GM12878 (cell line): Measurements from ENCODE around the gene SORL1. TPM values are rescaled to one million over a fixed set of nuclear protein-coding genes. Genes with fewer than 3 reads are reported as not detected.

Experiments
- ATAC-seq: fragments of 200-7000 bp; cut with Tn5 transposase; 3 replicates; pipeline ENCODE4 v1.9.1; 2020; ENCODE audit warnings: mild to moderate bottlenecking, moderate library complexity
- BruUV-seq: library from RNA; stranded (reverse); fragments of 400-500 nt; replicated peaks from 2 replicates; lab custom pipeline; 2021; lab: Mats Ljungman, UMichigan
- CTCF ChIA-PET: fragments of 300-600 bp; sonication (Branson Sonifier 250); formaldehyde crosslinking; extraction: SDS; loops from one replicate; lab custom pipeline; 2021; ENCODE audit warnings: inconsistent platforms; lab: Yijun Ruan, JAX
- POLR2A ChIA-PET: fragments of 350-600 bp; formaldehyde crosslinking; extraction: SDS; loops from one replicate; lab custom pipeline; 2021; ENCODE audit warnings: inconsistent platforms; lab: Charles Lee
- RAD21 ChIA-PET: fragments of 300-600 bp; sonication (Branson Sonifier 250); formaldehyde crosslinking; loops from one replicate; lab custom pipeline; 2023; ENCODE audit warnings: antibody characterized with exemption; ENCODE audit not compliant: unreplicated experiment; lab: Charles Lee
- SMC1A ChIA-PET: fragments of 300-600 bp; sonication (Branson Sonifier 250); formaldehyde crosslinking; loops from one replicate; lab custom pipeline; 2023; ENCODE audit not compliant: unreplicated experiment, uncharacterized antibody; lab: Charles Lee
- DNase-seq: peaks from one replicate; pipeline ENCODE4 v3.0.0-alpha.2; 2011; ENCODE audit warnings: low read depth, low spot score
- FAIRE-seq: peaks from 3 replicates; lab custom pipeline; 2011; peaks lifted over from hg19 to GRCh38; lab: Jason Lieb, UNC
- H2AFZ ChIP-seq: 2 replicates; pipeline ENCODE4 v1.6.0; 2011; ENCODE audit warnings: low read depth, low read length, control low read depth; ENCODE audit not compliant: control insufficient read depth
- H3K27ac ChIP-seq: 2 replicates; pipeline ENCODE4 v1.5.1; 2011; ENCODE audit warnings: control low read depth; ENCODE audit not compliant: control insufficient read depth, insufficient read depth
- H3K27me3 ChIP-seq, 2 experiments: replicated peaks in 1 of 2; 2 replicates each; pipeline versions ENCODE4 v1.6.0 to v1.6.1; 2011; ENCODE audit warnings: low read length in 1 of 2; ENCODE audit not compliant: control insufficient read depth in 2 of 2, insufficient read depth in 2 of 2
- H3K36me3 ChIP-seq, 2 experiments: 2 replicates each; pipeline ENCODE4 v1.5.1; 2011; ENCODE audit warnings: low read length in 1 of 2; ENCODE audit not compliant: control insufficient read depth in 2 of 2, insufficient read depth in 2 of 2
- H3K4me1 ChIP-seq: 2 replicates; pipeline ENCODE4 v1.6.1; 2011; ENCODE audit warnings: mild to moderate bottlenecking, low read length, moderate library complexity, mixed read lengths; ENCODE audit not compliant: control insufficient read depth, insufficient read depth
- H3K4me2 ChIP-seq: 2 replicates; pipeline ENCODE4 v1.6.0; 2011; ENCODE audit warnings: control low read depth; ENCODE audit not compliant: control insufficient read depth, insufficient read depth
- H3K4me3 ChIP-seq: fragments of 200-600 bp; sonication (generic); 2 replicates; pipeline ENCODE4 v1.5.1; 2016
- H3K79me2 ChIP-seq: 2 replicates; pipeline ENCODE4 v1.6.0; 2011; ENCODE audit warnings: low read length; ENCODE audit not compliant: control insufficient read depth, insufficient read depth
- H3K9ac ChIP-seq: 2 replicates; pipeline ENCODE4 v1.8.0; 2011; ENCODE audit warnings: low read length, control low read depth, mixed read lengths; ENCODE audit not compliant: control insufficient read depth, insufficient read depth
- H3K9me3 ChIP-seq: replicated peaks from 3 replicates; pipeline ENCODE4 v1.5.1; 2011; ENCODE audit warnings: mild to moderate bottlenecking, low read length; ENCODE audit not compliant: control insufficient read depth, insufficient read depth
- H4K20me1 ChIP-seq: 2 replicates; pipeline ENCODE4 v1.6.0; 2011; ENCODE audit not compliant: control insufficient read depth, insufficient read depth
- BRCA1 ChIP-seq: IDR thresholded peaks from 2 replicates; pipeline ENCODE4 v1.6.1; 2011; ENCODE audit warnings: low read depth, low read length, improper control_type of control experiment
- PAX5 ChIP-seq: IDR thresholded peaks from 2 replicates; pipeline ENCODE4 v1.6.1; 2011; ENCODE audit warnings: low read depth, low read length, borderline replicate concordance
- WGBS: methylation state at CpG from one replicate; pipeline ENCODE4 v1.1.6; 2016; ENCODE audit warnings: low lambda C conversion rate; ENCODE audit not compliant: insufficient replicate concordance, insufficient coverage; ENCODE audit errors: missing lambda C conversion rate; 5-methylcytosine and 5-hydroxymethylcytosine counted together
- in situ Hi-C: fragments of 300-500 bp; cut with MboI; formaldehyde crosslinking; loops from 9 replicates; pipeline ENCODE4 v1.14.3; 2018; ENCODE audit warnings: mixed read lengths
- intact Hi-C: fragments of 100-400 bp; cut with micrococcal nuclease; formaldehyde crosslinking; loops from one replicate; pipeline ENCODE4 v1.14.2; 2022; ENCODE audit not compliant: unreplicated experiment
- polyA plus RNA-seq, 11 experiments: library from polyadenylated mRNA; depleted of rRNA in 4 of 11; unstranded in 6 of 11; stranded (reverse) in 5 of 11; fragments of >200 nt; fragmentation: Nextera tagmentation in 4 of 11; fragmentation: Illumina TruSeq in 1 of 11; extraction: Ambion mirVana in 4 of 11; extraction: Trizol in 1 of 11; gene quantifications; 1 replicate in 1 of 11; 2 replicates in 10 of 11; pipeline versions ENCODE4 v1.2.1 to v1.2.3, GENCODE V29; 2011 to 2016; ENCODE audit warnings: inconsistent platforms in 2 of 11, missing spikeins in 2 of 11, low read depth in 1 of 11
- total RNA-seq, 4 experiments: library from RNA; depleted of rRNA in 3 of 4; stranded (reverse); fragments of >200 nt in 3 of 4; fragmentation: Illumina TruSeq in 1 of 4; extraction: Trizol in 1 of 4; gene quantifications; 2 replicates each; pipeline versions ENCODE4 v1.2.1 to v1.2.3, GENCODE V29; 2013 to 2021
- TF ChIP-seq, protein P1 (sequence below): fragments of 450-650 bp; formaldehyde crosslinking; IDR thresholded peaks from 2 replicates; pipeline ENCODE4 v1.5.0; 2022; ENCODE audit warnings: mild to moderate bottlenecking, missing genetic modification characterization
- TF ChIP-seq, protein P2 (sequence below): fragments of 450-650 bp; IDR thresholded peaks from 2 replicates; pipeline ENCODE4 v1.6.1; 2017; ENCODE audit warnings: borderline replicate concordance

Gene SORL1
- total and polyA plus RNA-seq, 10 of the 15 experiments (the other 5 are each of a cell fraction or from before 2014, with no cell fraction given) = 20.2 to 107 (median 59.9) TPM

DNA sequence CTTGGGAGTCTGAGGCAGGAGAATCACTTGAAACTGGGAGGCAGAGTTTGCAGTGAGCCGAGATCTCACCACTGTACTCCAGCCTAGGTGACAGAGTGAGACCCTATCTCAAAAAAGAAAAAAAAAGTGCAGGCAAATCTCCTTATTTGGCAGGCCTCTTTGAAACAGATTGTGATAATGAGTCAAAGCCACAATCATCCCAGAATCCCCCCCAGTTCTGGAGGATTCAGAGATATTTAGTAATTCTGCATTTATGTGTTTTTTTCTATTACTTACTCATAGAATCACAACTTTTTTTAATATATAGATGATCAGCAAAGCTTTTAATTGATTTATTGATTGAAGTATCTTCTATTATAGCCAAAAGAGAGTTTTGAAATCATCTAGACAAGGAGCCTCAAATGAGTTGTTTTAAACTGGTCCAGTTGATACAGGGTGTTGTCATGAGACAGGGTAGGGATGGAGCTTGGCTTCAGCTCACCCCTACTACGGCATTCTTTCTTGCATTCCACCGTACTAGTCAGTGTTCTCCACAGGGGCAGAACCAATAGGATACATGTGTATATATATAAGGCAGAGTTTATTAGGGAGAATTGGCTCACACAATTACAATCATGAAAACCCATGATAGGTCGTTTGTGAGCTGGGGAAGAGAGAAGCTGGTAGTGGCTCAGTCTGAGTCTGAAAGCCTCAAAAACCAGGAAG, 39.3 kb upstream of the SORL1 start:
- FAIRE-seq (no peak), ATAC-seq (no peak), DNase-seq (no peak)
- H3K27ac ChIP-seq = no peak overlapping the region
- no peak overlapping the region for H3K4me2 ChIP-seq
- TF ChIP-seq BRCA1 = no peak
- in situ Hi-C loops = no loop called here
- H3K79me2 ChIP-seq = no peaks in the 10 kb centered on the region
- ChIA-PET CTCF (interaction anchor here (0.6 kb wide), 1 partner anchor 219 kb away, joined by 3 read pairs; no protein-coding TSS in a partner anchor), POLR2A (no interaction called here), RAD21 (interaction anchor here (1.6 kb wide), 1 partner anchor 38 kb away, joined by 3 read pairs; no protein-coding TSS in a partner anchor), SMC1A (interaction anchor here (0.6 to 1.8 kb wide), 6 partner anchors 8 to 33 kb away, joined by 3 to 6 read pairs (median 4); no protein-coding TSS in a partner anchor)
- no peaks in the 10 kb centered on the region for H3K9me3 ChIP-seq
- no peaks in the 10 kb centered on the region for H3K27me3 ChIP-seq
- no TSS peak for BruUV-seq
- intact Hi-C loops = no loop called here
- no peaks in the 10 kb centered on the region for H3K36me3 ChIP-seq
- H3K4me3 ChIP-seq = no peak overlapping the region
- peaks cover 11% of the 10 kb centered on the region; the same call in 1 of the 2 replicates for H3K4me1 ChIP-seq
- H2AFZ ChIP-seq = no peak overlapping the region
- no peaks in the 10 kb centered on the region for H4K20me1 ChIP-seq
- 55% methylated on average over 4 of the region's 4 CpGs for WGBS
- no peak overlapping the region for H3K9ac ChIP-seq

DNA sequence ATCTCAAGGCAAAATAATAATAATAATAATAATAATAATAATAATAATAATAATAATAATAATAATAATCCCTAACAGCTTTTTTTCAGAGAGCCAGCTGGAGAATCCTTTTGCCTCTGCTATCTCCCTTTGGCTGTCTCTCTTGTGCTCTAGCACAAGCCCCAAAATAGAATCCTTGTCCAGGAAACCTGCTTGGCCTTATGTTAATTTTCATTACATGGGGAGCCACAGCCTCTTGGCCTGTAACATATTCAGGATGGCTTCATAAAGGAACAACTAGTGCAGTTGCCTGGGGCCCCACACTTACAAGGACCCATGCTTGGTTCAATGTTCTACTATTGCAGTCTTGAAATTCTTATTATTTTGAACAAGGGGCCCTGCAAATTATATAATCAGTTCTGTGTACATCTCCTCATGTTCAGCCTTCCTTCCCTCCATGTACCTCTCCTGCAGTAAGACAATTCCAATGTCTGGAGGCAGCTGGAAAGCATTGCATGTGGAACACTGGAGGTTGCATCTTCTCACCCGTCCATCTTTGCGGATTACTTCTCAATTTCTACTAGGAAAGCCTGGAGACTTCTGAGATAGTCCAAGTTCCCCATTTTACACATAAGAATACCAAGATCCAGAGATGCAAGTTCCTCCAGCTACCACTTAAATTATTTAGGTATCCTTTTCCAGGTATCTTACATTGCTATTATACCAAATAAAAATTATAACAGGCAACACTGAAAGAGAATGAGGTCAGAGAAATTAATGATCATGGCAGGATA, 37.8 kb upstream of the SORL1 start:
- no peak for ATAC-seq
- Histone ChIP-seq H3K9ac (no peak overlapping the region), H3K79me2 (no peaks in the 10 kb centered on the region), H3K4me1 (peaks cover 24% of the 10 kb centered on the region), H3K4me2 (no peak overlapping the region), H3K9me3 (no peaks in the 10 kb centered on the region), H3K27ac (no peak overlapping the region), H3K27me3 (no peaks in the 10 kb centered on the region), H4K20me1 (no peaks in the 10 kb centered on the region), H3K4me3 (no peak overlapping the region), H3K36me3 (no peaks in the 10 kb centered on the region), H2AFZ (no peak overlapping the region)
- TF ChIP-seq PAX5 = no peak
- TF ChIP-seq, protein P1, sequence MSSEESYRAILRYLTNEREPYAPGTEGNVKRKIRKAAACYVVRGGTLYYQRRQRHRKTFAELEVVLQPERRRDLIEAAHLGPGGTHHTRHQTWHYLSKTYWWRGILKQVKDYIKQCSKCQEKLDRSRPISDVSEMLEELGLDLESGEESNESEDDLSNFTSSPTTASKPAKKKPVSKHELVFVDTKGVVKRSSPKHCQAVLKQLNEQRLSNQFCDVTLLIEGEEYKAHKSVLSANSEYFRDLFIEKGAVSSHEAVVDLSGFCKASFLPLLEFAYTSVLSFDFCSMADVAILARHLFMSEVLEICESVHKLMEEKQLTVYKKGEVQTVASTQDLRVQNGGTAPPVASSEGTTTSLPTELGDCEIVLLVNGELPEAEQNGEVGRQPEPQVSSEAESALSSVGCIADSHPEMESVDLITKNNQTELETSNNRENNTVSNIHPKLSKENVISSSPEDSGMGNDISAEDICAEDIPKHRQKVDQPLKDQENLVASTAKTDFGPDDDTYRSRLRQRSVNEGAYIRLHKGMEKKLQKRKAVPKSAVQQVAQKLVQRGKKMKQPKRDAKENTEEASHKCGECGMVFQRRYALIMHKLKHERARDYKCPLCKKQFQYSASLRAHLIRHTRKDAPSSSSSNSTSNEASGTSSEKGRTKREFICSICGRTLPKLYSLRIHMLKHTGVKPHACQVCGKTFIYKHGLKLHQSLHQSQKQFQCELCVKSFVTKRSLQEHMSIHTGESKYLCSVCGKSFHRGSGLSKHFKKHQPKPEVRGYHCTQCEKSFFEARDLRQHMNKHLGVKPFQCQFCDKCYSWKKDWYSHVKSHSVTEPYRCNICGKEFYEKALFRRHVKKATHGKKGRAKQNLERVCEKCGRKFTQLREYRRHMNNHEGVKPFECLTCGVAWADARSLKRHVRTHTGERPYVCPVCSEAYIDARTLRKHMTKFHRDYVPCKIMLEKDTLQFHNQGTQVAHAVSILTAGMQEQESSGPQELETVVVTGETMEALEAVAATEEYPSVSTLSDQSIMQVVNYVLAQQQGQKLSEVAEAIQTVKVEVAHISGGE (CRISPR knock-in tag) = no peak
- TF ChIP-seq, protein P2, sequence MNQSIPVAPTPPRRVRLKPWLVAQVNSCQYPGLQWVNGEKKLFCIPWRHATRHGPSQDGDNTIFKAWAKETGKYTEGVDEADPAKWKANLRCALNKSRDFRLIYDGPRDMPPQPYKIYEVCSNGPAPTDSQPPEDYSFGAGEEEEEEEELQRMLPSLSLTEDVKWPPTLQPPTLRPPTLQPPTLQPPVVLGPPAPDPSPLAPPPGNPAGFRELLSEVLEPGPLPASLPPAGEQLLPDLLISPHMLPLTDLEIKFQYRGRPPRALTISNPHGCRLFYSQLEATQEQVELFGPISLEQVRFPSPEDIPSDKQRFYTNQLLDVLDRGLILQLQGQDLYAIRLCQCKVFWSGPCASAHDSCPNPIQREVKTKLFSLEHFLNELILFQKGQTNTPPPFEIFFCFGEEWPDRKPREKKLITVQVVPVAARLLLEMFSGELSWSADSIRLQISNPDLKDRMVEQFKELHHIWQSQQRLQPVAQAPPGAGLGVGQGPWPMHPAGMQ = no peak
- no peak for FAIRE-seq
- WGBS = 100% methylated on average over 2 of the region's 2 CpGs
- ChIA-PET CTCF (interaction anchor here (1.4 to 1.5 kb wide), 2 partner anchors 42 to 95 kb away, joined by 3 to 4 read pairs; no protein-coding TSS in a partner anchor), SMC1A (interaction anchor here (0.7 to 10.5 kb wide), 6 partner anchors 9 to 1728 kb away, joined by 3 to 103 read pairs (median 4); no protein-coding TSS in a partner anchor), RAD21 (no interaction called here), POLR2A (interaction anchor here (0.7 kb wide), 1 partner anchor 32 kb away, joined by 4 read pairs; no protein-coding TSS in a partner anchor)
- intact Hi-C loops = no loop called here
- in situ Hi-C loops = no loop called here
- no peak for DNase-seq
- no TSS peak for BruUV-seq
